GM12891 (cell line): ENCODE data around the gene GEMIN4.

Experiments
- POLR2AphosphoS5 ChIP-seq: IDR thresholded peaks from 2 replicates; pipeline ENCODE4 v1.6.1; 2011; ENCODE audit warnings: low read depth, low read length, control low read depth
- SPI1 ChIP-seq: IDR thresholded peaks from 2 replicates; pipeline ENCODE4 v1.6.1; 2011; ENCODE audit warnings: low read depth, low read length, control low read depth
- TAF1 ChIP-seq: IDR thresholded peaks from 2 replicates; pipeline ENCODE4 v1.6.1; 2011; ENCODE audit warnings: low read depth, low read length, control low read depth

DNA sequence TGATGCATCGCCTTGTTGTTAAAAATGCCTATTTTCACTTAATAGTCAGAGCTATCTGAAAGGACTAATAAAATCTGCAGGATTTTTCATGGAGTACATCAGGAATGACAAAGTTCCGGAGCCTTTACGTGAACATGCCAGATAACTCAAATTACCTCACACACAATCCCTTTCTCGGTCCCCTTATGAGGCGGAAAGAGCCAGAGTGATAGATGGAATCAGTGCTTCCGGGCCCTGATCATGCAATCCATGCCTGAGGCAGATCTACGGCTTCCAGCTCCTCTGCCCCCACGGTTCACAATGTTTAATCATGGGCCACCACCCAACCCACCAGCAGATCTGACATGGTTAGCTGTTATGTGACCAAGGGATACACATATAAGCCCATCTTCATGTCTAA, 54.4 kb downstream of the GEMIN4 start:
- TF ChIP-seq POLR2AphosphoS5 (no peak), TAF1 (no peak), SPI1 (no peak)
